GM12878 (cell line): ENCODE data around the gene FANK1. TPM values are rescaled to one million over a fixed set of nuclear protein-coding genes. Genes with fewer than 3 reads are reported as not detected.

ENCODE experiments used
- ATAC-seq: fragments of 200-7000 bp; cut with Tn5 transposase; 3 replicates; pipeline ENCODE4 v1.9.1; 2020; ENCODE audit warnings: mild to moderate bottlenecking, moderate library complexity
- BruUV-seq: library from RNA; stranded (reverse); fragments of 400-500 nt; replicated peaks from 2 replicates; lab custom pipeline; 2021; lab: Mats Ljungman, UMichigan
- CTCF ChIA-PET: fragments of 300-600 bp; sonication (Branson Sonifier 250); formaldehyde crosslinking; extraction: SDS; loops from one replicate; lab custom pipeline; 2021; ENCODE audit warnings: inconsistent platforms; lab: Yijun Ruan, JAX
- POLR2A ChIA-PET: fragments of 350-600 bp; formaldehyde crosslinking; extraction: SDS; loops from one replicate; lab custom pipeline; 2021; ENCODE audit warnings: inconsistent platforms; lab: Charles Lee
- RAD21 ChIA-PET: fragments of 300-600 bp; sonication (Branson Sonifier 250); formaldehyde crosslinking; loops from one replicate; lab custom pipeline; 2023; ENCODE audit warnings: antibody characterized with exemption; ENCODE audit not compliant: unreplicated experiment; lab: Charles Lee
- SMC1A ChIA-PET: fragments of 300-600 bp; sonication (Branson Sonifier 250); formaldehyde crosslinking; loops from one replicate; lab custom pipeline; 2023; ENCODE audit not compliant: unreplicated experiment, uncharacterized antibody; lab: Charles Lee
- DNase-seq: peaks from one replicate; pipeline ENCODE4 v3.0.0-alpha.2; 2011; ENCODE audit warnings: low read depth, low spot score
- FAIRE-seq: peaks from 3 replicates; lab custom pipeline; 2011; peaks lifted over from hg19 to GRCh38; lab: Jason Lieb, UNC
- H2AFZ ChIP-seq: 2 replicates; pipeline ENCODE4 v1.6.0; 2011; ENCODE audit warnings: low read depth, low read length, control low read depth; ENCODE audit not compliant: control insufficient read depth
- H3K27ac ChIP-seq: 2 replicates; pipeline ENCODE4 v1.5.1; 2011; ENCODE audit warnings: control low read depth; ENCODE audit not compliant: control insufficient read depth, insufficient read depth
- H3K27me3 ChIP-seq, 2 experiments: replicated peaks in 1 of 2; 2 replicates each; pipeline versions ENCODE4 v1.6.0 to v1.6.1; 2011; ENCODE audit warnings: low read length in 1 of 2; ENCODE audit not compliant: control insufficient read depth in 2 of 2, insufficient read depth in 2 of 2
- H3K36me3 ChIP-seq, 2 experiments: 2 replicates each; pipeline ENCODE4 v1.5.1; 2011; ENCODE audit warnings: low read length in 1 of 2; ENCODE audit not compliant: control insufficient read depth in 2 of 2, insufficient read depth in 2 of 2
- H3K4me1 ChIP-seq: 2 replicates; pipeline ENCODE4 v1.6.1; 2011; ENCODE audit warnings: mild to moderate bottlenecking, low read length, moderate library complexity, mixed read lengths; ENCODE audit not compliant: control insufficient read depth, insufficient read depth
- H3K4me2 ChIP-seq: 2 replicates; pipeline ENCODE4 v1.6.0; 2011; ENCODE audit warnings: control low read depth; ENCODE audit not compliant: control insufficient read depth, insufficient read depth
- H3K4me3 ChIP-seq: fragments of 200-600 bp; sonication (generic); 2 replicates; pipeline ENCODE4 v1.5.1; 2016
- H3K79me2 ChIP-seq: 2 replicates; pipeline ENCODE4 v1.6.0; 2011; ENCODE audit warnings: low read length; ENCODE audit not compliant: control insufficient read depth, insufficient read depth
- H3K9ac ChIP-seq: 2 replicates; pipeline ENCODE4 v1.8.0; 2011; ENCODE audit warnings: low read length, control low read depth, mixed read lengths; ENCODE audit not compliant: control insufficient read depth, insufficient read depth
- H3K9me3 ChIP-seq: replicated peaks from 3 replicates; pipeline ENCODE4 v1.5.1; 2011; ENCODE audit warnings: mild to moderate bottlenecking, low read length; ENCODE audit not compliant: control insufficient read depth, insufficient read depth
- H4K20me1 ChIP-seq: 2 replicates; pipeline ENCODE4 v1.6.0; 2011; ENCODE audit not compliant: control insufficient read depth, insufficient read depth
- ASH2L ChIP-seq: fragments of 300-600, 200-600 bp; sonication (generic); IDR thresholded peaks from 2 replicates; pipeline ENCODE4 v1.6.1; 2017; ENCODE audit warnings: low read depth, mild to moderate bottlenecking, borderline replicate concordance
- BRCA1 ChIP-seq: IDR thresholded peaks from 2 replicates; pipeline ENCODE4 v1.6.1; 2011; ENCODE audit warnings: low read depth, low read length, improper control_type of control experiment
- LARP7 ChIP-seq: fragments of 450-650 bp; IDR thresholded peaks from 2 replicates; pipeline ENCODE4 v1.6.1; 2017; ENCODE audit warnings: mild to moderate bottlenecking
- MLLT1 ChIP-seq: fragments of 450-650 bp; IDR thresholded peaks from 2 replicates; pipeline ENCODE4 v1.6.1; 2016; ENCODE audit warnings: mild to moderate bottlenecking
- NFYB ChIP-seq: IDR thresholded peaks from 2 replicates; pipeline ENCODE4 v1.6.1; 2011; ENCODE audit warnings: low read depth, mild to moderate bottlenecking, low read length, improper control_type of control experiment, moderate library complexity; ENCODE audit not compliant: insufficient read depth
- POLR2AphosphoS5 ChIP-seq: IDR thresholded peaks from 2 replicates; pipeline ENCODE4 v1.6.1; 2011; ENCODE audit warnings: mild to moderate bottlenecking, low read length, inconsistent platforms
- RAD51 ChIP-seq: fragments of 450-650 bp; IDR thresholded peaks from 2 replicates; pipeline ENCODE4 v1.6.1; 2016; ENCODE audit warnings: moderate library complexity, mild to moderate bottlenecking, inconsistent platforms
- RFX5 ChIP-seq: IDR thresholded peaks from 2 replicates; pipeline ENCODE4 v1.6.1; 2011; ENCODE audit warnings: low read depth, low read length, improper control_type of control experiment
- STAT3 ChIP-seq: IDR thresholded peaks from 2 replicates; pipeline ENCODE4 v1.6.1; 2011; ENCODE audit warnings: low read depth, low read length, improper control_type of control experiment
- TBL1XR1 ChIP-seq: IDR thresholded peaks from 2 replicates; pipeline ENCODE4 v1.6.1; 2012; ENCODE audit warnings: low read depth, low read length, improper control_type of control experiment
- ZNF384 ChIP-seq: IDR thresholded peaks from 2 replicates; pipeline ENCODE4 v1.6.1; 2012; ENCODE audit warnings: low read depth, mild to moderate bottlenecking, low read length, improper control_type of control experiment, borderline replicate concordance
- ZSCAN29 ChIP-seq: fragments of 450-650 bp; IDR thresholded peaks from 2 replicates; pipeline ENCODE4 v1.6.1; 2017; ENCODE audit warnings: mild to moderate bottlenecking, moderate library complexity
- WGBS: methylation state at CpG from one replicate; pipeline ENCODE4 v1.1.6; 2016; ENCODE audit warnings: low lambda C conversion rate; ENCODE audit not compliant: insufficient replicate concordance, insufficient coverage; ENCODE audit errors: missing lambda C conversion rate; 5-methylcytosine and 5-hydroxymethylcytosine counted together
- in situ Hi-C: fragments of 300-500 bp; cut with MboI; formaldehyde crosslinking; loops from 9 replicates; pipeline ENCODE4 v1.14.3; 2018; ENCODE audit warnings: mixed read lengths
- intact Hi-C: fragments of 100-400 bp; cut with micrococcal nuclease; formaldehyde crosslinking; loops from one replicate; pipeline ENCODE4 v1.14.2; 2022; ENCODE audit not compliant: unreplicated experiment
- polyA plus RNA-seq, 11 experiments: library from polyadenylated mRNA; depleted of rRNA in 4 of 11; unstranded in 6 of 11; stranded (reverse) in 5 of 11; fragments of >200 nt; fragmentation: Nextera tagmentation in 4 of 11; fragmentation: Illumina TruSeq in 1 of 11; extraction: Ambion mirVana in 4 of 11; extraction: Trizol in 1 of 11; gene quantifications; 1 replicate in 1 of 11; 2 replicates in 10 of 11; pipeline versions ENCODE4 v1.2.1 to v1.2.3, GENCODE V29; 2011 to 2016; ENCODE audit warnings: inconsistent platforms in 2 of 11, missing spikeins in 2 of 11, low read depth in 1 of 11
- total RNA-seq, 4 experiments: library from RNA; depleted of rRNA in 3 of 4; stranded (reverse); fragments of >200 nt in 3 of 4; fragmentation: Illumina TruSeq in 1 of 4; extraction: Trizol in 1 of 4; gene quantifications; 2 replicates each; pipeline versions ENCODE4 v1.2.1 to v1.2.3, GENCODE V29; 2013 to 2021
- TF ChIP-seq, protein P1 (sequence below): fragments of 450-650 bp; IDR thresholded peaks from 2 replicates; pipeline ENCODE4 v1.6.1; 2017; ENCODE audit warnings: antibody characterized with exemption, mild to moderate bottlenecking, moderate library complexity
- TF ChIP-seq, protein P2 (sequence below): fragments of 450-650 bp; conservative IDR thresholded peaks from 2 replicates; pipeline ENCODE4 v1.6.1; 2017; ENCODE audit warnings: mild to moderate bottlenecking, moderate library complexity

The FANK1 gene
- total and polyA plus RNA-seq, 10 of the 15 experiments (the other 5 are each of a cell fraction or from before 2014, with no cell fraction given): 0.07 to 0.16 (median 0.13) TPM; not detected in 6

DNA sequence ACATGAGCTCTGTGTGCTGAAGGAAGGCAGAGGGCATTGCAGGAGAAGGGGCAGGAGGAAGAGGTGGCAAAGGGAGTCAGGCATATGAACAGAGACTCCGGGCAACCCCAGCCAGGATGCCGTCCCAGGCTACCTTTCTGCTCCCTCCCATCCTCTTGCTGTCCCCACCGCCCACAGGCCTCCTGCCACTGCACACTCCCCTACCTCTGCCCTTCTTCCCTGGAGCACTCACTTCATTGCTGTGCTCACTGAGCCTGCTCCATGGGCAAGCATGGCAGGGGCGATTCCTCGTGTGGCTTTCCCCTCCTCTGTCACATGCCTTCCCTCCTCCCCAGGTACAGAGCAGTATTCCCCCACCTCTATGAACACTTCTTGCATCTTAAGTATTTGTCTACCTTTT, 93.4 kb downstream of the FANK1 start (continued):
- TF ChIP-seq, protein P1, sequence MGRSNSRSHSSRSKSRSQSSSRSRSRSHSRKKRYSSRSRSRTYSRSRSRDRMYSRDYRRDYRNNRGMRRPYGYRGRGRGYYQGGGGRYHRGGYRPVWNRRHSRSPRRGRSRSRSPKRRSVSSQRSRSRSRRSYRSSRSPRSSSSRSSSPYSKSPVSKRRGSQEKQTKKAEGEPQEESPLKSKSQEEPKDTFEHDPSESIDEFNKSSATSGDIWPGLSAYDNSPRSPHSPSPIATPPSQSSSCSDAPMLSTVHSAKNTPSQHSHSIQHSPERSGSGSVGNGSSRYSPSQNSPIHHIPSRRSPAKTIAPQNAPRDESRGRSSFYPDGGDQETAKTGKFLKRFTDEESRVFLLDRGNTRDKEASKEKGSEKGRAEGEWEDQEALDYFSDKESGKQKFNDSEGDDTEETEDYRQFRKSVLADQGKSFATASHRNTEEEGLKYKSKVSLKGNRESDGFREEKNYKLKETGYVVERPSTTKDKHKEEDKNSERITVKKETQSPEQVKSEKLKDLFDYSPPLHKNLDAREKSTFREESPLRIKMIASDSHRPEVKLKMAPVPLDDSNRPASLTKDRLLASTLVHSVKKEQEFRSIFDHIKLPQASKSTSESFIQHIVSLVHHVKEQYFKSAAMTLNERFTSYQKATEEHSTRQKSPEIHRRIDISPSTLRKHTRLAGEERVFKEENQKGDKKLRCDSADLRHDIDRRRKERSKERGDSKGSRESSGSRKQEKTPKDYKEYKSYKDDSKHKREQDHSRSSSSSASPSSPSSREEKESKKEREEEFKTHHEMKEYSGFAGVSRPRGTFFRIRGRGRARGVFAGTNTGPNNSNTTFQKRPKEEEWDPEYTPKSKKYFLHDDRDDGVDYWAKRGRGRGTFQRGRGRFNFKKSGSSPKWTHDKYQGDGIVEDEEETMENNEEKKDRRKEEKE: no peak

DNA sequence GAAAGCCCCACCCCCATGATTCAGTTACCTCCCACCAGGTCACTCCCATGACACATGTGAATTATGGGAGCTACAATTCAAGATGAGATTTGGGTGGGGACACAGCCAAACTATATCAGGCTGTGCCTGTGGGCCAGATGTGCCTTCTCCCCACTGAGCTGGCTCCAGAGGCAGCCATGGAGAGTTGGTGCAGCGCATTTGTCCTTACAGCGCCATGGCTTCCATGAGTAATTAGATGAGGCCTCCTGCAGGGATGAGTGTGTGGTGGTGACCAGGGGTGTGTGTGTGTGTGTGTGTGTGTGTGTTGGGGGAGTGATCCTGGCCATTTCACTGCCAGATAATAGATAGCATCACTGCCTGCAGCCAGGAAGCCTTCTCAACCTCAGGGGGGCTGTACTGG, 94.6 kb downstream of the FANK1 start:
- Histone ChIP-seq H3K4me3 (no peak overlapping the region), H3K9ac (no peak overlapping the region), H3K4me1 (no peaks in the 10 kb centered on the region), H3K36me3 (no peaks in the 10 kb centered on the region), H2AFZ (no peak overlapping the region), H3K79me2 (no peaks in the 10 kb centered on the region), H3K9me3 (no peaks in the 10 kb centered on the region; the same call in 2 of the 3 replicates), H3K27ac (no peak overlapping the region), H3K4me2 (no peak overlapping the region), H4K20me1 (no peaks in the 10 kb centered on the region), H3K27me3 (no peaks in the 10 kb centered on the region)
- ATAC-seq (no peak), DNase-seq (no peak), FAIRE-seq (no peak)
- TF ChIP-seq TBL1XR1 (no peak), ASH2L (no peak), NFYB (no peak), RAD51 (no peak), STAT3 (no peak), ZNF384 (no peak), POLR2AphosphoS5 (no peak), ZSCAN29 (no peak), RFX5 (no peak), LARP7 (no peak), BRCA1 (no peak), MLLT1 (no peak)
- TF ChIP-seq, protein P2, sequence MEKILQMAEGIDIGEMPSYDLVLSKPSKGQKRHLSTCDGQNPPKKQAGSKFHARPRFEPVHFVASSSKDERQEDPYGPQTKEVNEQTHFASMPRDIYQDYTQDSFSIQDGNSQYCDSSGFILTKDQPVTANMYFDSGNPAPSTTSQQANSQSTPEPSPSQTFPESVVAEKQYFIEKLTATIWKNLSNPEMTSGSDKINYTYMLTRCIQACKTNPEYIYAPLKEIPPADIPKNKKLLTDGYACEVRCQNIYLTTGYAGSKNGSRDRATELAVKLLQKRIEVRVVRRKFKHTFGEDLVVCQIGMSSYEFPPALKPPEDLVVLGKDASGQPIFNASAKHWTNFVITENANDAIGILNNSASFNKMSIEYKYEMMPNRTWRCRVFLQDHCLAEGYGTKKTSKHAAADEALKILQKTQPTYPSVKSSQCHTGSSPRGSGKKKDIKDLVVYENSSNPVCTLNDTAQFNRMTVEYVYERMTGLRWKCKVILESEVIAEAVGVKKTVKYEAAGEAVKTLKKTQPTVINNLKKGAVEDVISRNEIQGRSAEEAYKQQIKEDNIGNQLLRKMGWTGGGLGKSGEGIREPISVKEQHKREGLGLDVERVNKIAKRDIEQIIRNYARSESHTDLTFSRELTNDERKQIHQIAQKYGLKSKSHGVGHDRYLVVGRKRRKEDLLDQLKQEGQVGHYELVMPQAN: no peak
- POLR2A ChIA-PET: no interaction called here
- intact Hi-C loops (no loop called here), in situ Hi-C loops (no loop called here)
- WGBS: 50% methylated on average over 2 of the region's 2 CpGs
- SMC1A ChIA-PET: interaction anchor here (0.9 kb wide), 1 partner anchor 9 kb away, joined by 6 read pairs; no protein-coding TSS in a partner anchor
- RAD21 ChIA-PET: no interaction called here
- no TSS peak for BruUV-seq
- CTCF ChIA-PET: interaction anchor here (1.0 kb wide), 1 partner anchor 190 kb away, joined by 3 read pairs; no protein-coding TSS in a partner anchor
